ENCODE measurements around the gene RERE.

- TF ChIP-seq, protein P1, sequence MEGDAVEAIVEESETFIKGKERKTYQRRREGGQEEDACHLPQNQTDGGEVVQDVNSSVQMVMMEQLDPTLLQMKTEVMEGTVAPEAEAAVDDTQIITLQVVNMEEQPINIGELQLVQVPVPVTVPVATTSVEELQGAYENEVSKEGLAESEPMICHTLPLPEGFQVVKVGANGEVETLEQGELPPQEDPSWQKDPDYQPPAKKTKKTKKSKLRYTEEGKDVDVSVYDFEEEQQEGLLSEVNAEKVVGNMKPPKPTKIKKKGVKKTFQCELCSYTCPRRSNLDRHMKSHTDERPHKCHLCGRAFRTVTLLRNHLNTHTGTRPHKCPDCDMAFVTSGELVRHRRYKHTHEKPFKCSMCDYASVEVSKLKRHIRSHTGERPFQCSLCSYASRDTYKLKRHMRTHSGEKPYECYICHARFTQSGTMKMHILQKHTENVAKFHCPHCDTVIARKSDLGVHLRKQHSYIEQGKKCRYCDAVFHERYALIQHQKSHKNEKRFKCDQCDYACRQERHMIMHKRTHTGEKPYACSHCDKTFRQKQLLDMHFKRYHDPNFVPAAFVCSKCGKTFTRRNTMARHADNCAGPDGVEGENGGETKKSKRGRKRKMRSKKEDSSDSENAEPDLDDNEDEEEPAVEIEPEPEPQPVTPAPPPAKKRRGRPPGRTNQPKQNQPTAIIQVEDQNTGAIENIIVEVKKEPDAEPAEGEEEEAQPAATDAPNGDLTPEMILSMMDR (IDR thresholded peaks at IDR 0.05), result no peak
- no peak for TF ChIP-seq POLR2A (IDR thresholded peaks at IDR 0.05)
These were observed 48.8 kb upstream of the RERE start for GRCh38 chr1:8866173-8866791.

Data from adrenal gland (tissue), 5 donors.